ENCODE results near the gene CUX1. TPM values are rescaled to one million over a fixed set of nuclear protein-coding genes. Genes with fewer than 3 reads are reported as not detected.

Gene CUX1
- total RNA-seq, 3 donors from 2014 or later: 35.1 to 54.4 (median 41.1) TPM

DNA sequence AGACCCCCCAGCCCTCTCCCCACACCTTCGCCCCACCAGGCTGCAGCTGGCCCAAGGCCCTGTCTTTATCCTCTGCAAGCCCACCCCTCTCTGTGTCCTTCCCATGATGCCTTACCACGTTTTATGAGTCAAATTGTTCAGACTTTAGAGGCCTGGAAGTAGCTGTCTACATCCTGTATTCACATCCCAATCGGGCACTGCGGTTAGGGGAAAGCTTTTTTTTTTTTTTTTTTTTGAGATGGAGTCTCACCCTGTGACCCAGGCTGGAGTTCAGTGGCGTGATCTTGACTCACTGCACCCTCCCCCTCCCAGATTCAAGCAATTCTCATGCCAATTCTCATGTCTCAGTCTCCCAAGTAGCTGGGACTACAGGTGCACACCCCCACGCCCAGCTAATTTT lies 347.7 kb downstream of the CUX1 start:
- no peak overlapping the region for H3K4me3 ChIP-seq
- intact Hi-C loops (cut with DNase I; ENCODE audit: low total_unique reads): no loop called here
- TF ChIP-seq POLR2A (IDR thresholded peaks at IDR 0.05) (no peak), POLR2AphosphoS5 (IDR thresholded peaks at IDR 0.05) (no peak)
- TF ChIP-seq, protein P1, sequence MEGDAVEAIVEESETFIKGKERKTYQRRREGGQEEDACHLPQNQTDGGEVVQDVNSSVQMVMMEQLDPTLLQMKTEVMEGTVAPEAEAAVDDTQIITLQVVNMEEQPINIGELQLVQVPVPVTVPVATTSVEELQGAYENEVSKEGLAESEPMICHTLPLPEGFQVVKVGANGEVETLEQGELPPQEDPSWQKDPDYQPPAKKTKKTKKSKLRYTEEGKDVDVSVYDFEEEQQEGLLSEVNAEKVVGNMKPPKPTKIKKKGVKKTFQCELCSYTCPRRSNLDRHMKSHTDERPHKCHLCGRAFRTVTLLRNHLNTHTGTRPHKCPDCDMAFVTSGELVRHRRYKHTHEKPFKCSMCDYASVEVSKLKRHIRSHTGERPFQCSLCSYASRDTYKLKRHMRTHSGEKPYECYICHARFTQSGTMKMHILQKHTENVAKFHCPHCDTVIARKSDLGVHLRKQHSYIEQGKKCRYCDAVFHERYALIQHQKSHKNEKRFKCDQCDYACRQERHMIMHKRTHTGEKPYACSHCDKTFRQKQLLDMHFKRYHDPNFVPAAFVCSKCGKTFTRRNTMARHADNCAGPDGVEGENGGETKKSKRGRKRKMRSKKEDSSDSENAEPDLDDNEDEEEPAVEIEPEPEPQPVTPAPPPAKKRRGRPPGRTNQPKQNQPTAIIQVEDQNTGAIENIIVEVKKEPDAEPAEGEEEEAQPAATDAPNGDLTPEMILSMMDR (IDR thresholded peaks at IDR 0.05): no peak
- no peaks in the 10 kb centered on the region for H3K9me3 ChIP-seq
- no peaks in the 10 kb centered on the region for H3K4me1 ChIP-seq
- no peak overlapping the region for H3K27ac ChIP-seq
- H3K36me3 ChIP-seq: no peaks in the 10 kb centered on the region
- no peaks in the 10 kb centered on the region for H3K27me3 ChIP-seq
- no peak for DNase-seq (ENCODE audit: low spot score in 2 of 2)

DNA sequence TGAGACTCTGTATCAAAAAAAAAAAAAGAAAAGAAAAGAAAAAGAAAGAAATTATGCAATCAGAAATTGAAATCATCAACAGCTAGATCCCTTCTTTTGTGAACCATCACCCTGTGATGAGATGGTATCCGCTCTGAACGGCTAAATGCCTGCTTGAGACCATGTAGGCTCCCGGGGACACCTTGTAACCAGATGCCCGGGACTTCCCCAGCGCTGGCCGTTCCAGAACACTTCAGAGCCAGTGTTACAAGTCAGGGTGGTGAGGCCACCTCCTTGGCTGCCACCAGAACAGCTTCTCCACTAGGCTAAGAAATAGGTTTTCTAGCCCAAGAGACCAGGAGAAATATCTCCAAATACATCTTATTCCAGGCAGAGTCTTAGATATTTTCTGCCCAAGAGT lies 349.8 kb downstream of the CUX1 start:
- Histone ChIP-seq H3K27ac (no peak overlapping the region), H3K4me3 (no peak overlapping the region), H3K36me3 (no peaks in the 10 kb centered on the region), H3K9me3 (no peaks in the 10 kb centered on the region), H3K4me1 (no peaks in the 10 kb centered on the region), H3K27me3 (no peaks in the 10 kb centered on the region)
- TF ChIP-seq POLR2A (IDR thresholded peaks at IDR 0.05) (no peak), POLR2AphosphoS5 (IDR thresholded peaks at IDR 0.05) (no peak)
- TF ChIP-seq, protein P1 (IDR thresholded peaks at IDR 0.05): no peak
- intact Hi-C loops (cut with DNase I; ENCODE audit: low total_unique reads): no loop called here
- DNase-seq (ENCODE audit: low spot score in 2 of 2): no peak

DNA sequence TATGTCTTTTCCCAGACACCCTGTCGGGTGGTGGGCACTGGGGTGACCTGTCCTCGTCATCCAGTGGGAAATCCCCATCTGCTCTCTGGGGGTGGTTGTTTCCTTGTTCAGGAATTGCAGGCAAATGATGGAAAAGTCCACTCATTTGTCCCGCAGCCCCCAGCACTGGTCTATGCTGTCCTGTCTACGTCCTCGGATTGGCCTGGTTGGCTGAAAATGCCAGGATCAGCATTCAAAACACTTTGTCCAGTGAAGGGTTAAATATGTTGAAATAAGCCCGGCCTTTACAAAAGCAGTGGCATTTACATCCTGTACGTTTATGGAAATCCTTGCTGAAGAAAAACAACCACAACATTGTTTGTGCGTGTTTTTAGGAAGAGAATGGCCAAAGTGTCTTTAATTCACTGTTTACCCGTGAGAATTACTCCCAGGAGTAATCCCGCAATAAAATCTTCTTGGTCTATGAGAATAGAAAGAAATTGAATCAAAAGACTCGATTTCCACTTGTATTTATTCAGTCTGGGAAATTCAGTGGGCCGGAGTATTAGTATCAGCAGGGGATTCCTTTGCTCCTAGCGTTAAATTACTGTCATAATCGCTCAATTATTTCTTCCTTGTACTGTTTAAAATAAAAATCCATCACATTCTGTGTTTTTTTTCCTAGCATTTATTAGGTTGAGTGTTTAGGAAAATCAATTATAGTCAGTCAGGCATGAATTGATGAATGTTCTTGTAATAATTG lies 352.4 kb downstream of the CUX1 start:
- no peak for DNase-seq (ENCODE audit: low spot score in 2 of 2)
- intact Hi-C loops (cut with DNase I; ENCODE audit: low total_unique reads): no loop called here
- H3K27me3 ChIP-seq: no peaks in the 10 kb centered on the region
- TF ChIP-seq POLR2A (IDR thresholded peaks at IDR 0.05) (no peak), POLR2AphosphoS5 (IDR thresholded peaks at IDR 0.05) (no peak)
- TF ChIP-seq, protein P1 (IDR thresholded peaks at IDR 0.05): no peak
- peak overlapping the region in 1 of 2 donors; percentile 49 for H3K27ac ChIP-seq
- no peaks in the 10 kb centered on the region for H3K4me1 ChIP-seq
- no peaks in the 10 kb centered on the region for H3K36me3 ChIP-seq
- peak overlapping the region in 1 of 3 donors; percentile 22 for H3K4me3 ChIP-seq
- H3K9me3 ChIP-seq: no peaks in the 10 kb centered on the region

DNA sequence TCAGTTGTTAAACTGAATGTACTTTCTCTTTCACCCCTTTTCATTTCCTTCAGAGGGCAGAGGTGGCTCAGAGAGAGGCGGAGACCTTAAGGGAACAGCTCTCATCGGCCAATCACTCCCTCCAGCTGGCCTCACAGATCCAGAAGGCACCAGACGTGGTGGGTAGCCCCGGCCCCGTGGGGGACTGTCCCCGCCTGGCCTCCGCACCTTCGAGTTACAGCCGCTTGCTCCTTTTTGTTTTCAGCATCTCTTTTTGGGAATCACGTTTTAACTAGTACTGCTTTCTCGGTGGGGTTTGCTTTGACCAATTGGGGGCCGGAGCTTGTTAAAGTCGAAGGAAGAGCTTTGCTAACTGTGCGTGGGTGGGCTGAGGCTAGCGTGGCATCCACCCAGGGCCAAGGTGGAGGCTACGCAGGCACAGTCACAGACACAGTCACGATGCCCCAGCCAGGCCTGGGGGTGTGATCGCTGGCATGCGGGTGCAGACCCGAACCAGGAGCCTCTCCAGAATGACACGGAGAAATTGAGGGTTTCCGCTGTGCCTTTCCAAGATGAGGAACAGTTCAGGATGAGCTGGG lies 353.1 kb downstream of the CUX1 start:
- peak overlapping the region in 1 of 2 donors; percentile 19 for H3K27ac ChIP-seq
- H3K36me3 ChIP-seq: no peaks in the 10 kb centered on the region
- no peaks in the 10 kb centered on the region for H3K4me1 ChIP-seq
- H3K9me3 ChIP-seq: no peaks in the 10 kb centered on the region
- peak overlapping the region in 1 of 3 donors; percentile 22 for H3K4me3 ChIP-seq
- no peak for DNase-seq (ENCODE audit: low spot score in 2 of 2)
- TF ChIP-seq POLR2A (IDR thresholded peaks at IDR 0.05): no peak
- TF ChIP-seq, protein P1 (IDR thresholded peaks at IDR 0.05): no peak
- H3K27me3 ChIP-seq: no peaks in the 10 kb centered on the region
- intact Hi-C loops (cut with DNase I; ENCODE audit: low total_unique reads): no loop called here

DNA sequence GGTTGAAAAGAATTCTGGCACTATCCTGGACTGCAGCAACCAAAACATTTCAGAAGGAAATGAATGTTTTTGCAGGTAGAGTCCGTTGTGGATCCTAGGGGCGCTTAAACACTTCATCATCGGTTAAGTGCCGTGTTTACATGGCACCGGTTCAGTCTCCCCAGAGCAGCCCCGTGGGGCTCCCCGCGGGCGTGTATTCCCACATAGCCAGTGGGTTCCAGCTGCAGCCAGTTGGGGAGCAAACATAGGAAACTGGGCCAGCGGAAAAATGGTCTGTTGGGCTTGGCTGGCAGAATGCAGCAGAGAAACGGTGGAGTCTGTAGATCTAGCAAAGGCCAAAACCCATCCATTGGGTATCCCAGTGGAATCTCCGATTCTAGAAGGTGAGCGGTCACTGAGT lies 356.2 kb downstream of the CUX1 start:
- DNase-seq (ENCODE audit: low spot score in 2 of 2): no peak
- H3K27ac ChIP-seq: no peak overlapping the region

More for the DNA sequence above, 356.2 kb downstream of the CUX1 start:
- TF ChIP-seq, protein P1 (IDR thresholded peaks at IDR 0.05): no peak
- no peak for TF ChIP-seq POLR2AphosphoS5 (IDR thresholded peaks at IDR 0.05)
- no peak for TF ChIP-seq POLR2A (IDR thresholded peaks at IDR 0.05)
- no peaks in the 10 kb centered on the region for H3K36me3 ChIP-seq
- no peaks in the 10 kb centered on the region for H3K4me1 ChIP-seq
- intact Hi-C loops (cut with DNase I; ENCODE audit: low total_unique reads): no loop called here
- H3K9me3 ChIP-seq: no peaks in the 10 kb centered on the region
- H3K27me3 ChIP-seq: no peaks in the 10 kb centered on the region
- no peak overlapping the region for H3K4me3 ChIP-seq

Measured in breast epithelium (tissue), 4 donors.